SH-SY5Y (cell line): ENCODE measurements around the gene DYNLT2.

Experiments used
- GATA2 ChIP-seq: IDR thresholded peaks from 2 replicates; pipeline ENCODE4 v1.6.1; 2011; ENCODE audit warnings: mild to moderate bottlenecking, low read depth, low read length
- GATA3 ChIP-seq: IDR thresholded peaks from 2 replicates; pipeline ENCODE4 v1.6.1; 2011; ENCODE audit warnings: low read depth, mild to moderate bottlenecking, low read length, moderate library complexity

GRCh38 chr6:169788809-169789145, 37.4 kb upstream of the DYNLT2 start:
- no peak for TF ChIP-seq GATA2
- no peak for TF ChIP-seq GATA3
